Activated CD4-positive, alpha-beta T cell treated with anti-CD3 and anti-CD28 coated beads, Interleukin-2, amount 50 U/mL, for 4 hours (primary cell): ENCODE measurements around the gene DMRTC2.

ENCODE experiments used
- DNase-seq, 2 experiments: peaks; one replicate each; pipeline ENCODE4 v3.0.0-alpha.2; 2020

Gene DMRTC2

DNA sequence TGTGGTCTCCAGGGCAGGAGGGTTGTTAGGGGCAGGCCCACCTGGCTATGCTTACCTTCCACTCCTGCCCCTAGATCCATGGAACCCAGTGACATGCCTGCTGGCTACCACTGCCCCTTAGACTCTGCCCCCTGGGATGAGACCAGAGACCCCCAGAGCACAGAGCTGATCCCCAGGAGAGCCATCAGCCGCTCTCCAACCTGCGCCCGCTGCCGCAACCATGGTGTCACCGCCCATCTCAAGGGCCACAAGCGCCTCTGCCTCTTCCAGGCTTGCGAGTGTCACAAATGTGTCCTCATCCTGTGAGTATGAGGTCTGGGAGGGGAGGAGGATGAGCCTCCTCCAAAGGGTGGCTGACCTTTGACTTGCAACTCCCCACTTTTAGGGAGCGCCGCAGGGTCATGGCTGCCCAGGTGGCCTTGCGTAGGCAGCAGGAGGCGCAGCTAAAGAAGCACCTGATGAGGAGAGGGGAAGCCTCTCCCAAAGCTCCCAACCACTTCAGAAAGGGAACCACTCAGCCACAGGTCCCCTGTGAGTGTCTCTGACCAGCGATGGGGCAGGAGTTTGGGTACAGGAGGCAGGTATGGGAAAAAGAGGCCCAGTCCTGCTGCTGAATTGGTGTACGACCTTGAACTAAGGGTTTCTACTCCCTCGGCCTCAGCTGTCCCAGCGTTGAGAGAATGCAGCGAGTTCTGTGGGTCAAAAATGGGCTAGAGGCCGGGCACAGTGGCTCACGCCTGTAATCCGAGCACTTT is 2.7 kb downstream of the DMRTC2 start:
- no peak for DNase-seq

GRCh38 chr19:41848666-41849065 is 3.8 kb downstream of the DMRTC2 start:
- no peak for DNase-seq

- DNase-seq, result no peak
Observed at GRCh38 chr19:41849067-41849466, 4.2 kb downstream of the DMRTC2 start.

DNA sequence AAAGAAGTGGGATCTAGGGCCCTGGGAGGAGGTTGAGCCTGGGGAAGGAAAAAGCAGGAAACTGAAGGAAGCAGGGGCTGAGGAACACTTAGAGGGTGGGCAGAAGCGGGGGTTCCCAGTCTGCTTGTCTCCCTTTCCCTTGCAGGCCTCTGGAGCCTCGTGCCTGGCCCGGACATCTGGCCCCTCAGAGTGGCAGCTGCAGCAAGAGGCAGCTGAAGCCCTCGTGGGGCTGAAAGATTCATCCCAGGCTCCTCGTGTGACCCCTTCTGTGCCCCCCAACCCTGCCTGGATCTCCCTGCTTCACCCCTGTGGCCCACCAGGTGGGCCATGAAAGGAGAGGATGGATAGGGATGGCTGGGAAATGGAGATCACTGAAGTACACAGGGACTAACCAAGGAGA is 5.5 kb downstream of the DMRTC2 start:
- no peak for DNase-seq

- no peak for DNase-seq
Observed at GRCh38 chr19:41851456-41851855, 6.6 kb downstream of the DMRTC2 start.

- DNase-seq, result no peak
Observed at GRCh38 chr19:41853344-41853743, 8.5 kb downstream of the DMRTC2 start.

DNA sequence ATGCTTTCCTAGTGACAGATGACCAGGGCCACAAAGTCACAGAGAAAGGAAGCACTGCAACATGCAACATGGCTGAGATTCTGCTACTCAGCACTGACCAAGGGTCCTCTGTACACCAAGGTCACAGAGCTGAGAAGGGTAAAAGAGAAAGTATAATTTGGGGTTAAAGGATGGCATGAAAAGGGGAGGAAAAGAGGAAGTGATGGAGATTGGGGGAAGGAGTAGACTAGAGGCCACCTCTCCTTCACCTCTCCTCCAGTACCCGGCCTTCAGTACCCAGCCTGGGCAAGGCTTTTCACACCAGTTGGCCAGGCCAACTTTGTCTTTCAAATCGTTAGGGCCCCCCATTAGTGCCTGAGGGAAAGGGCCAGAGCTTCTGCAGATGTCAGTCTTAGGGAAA is 8.9 kb downstream of the DMRTC2 start:
- DNase-seq, result no peak

DNA sequence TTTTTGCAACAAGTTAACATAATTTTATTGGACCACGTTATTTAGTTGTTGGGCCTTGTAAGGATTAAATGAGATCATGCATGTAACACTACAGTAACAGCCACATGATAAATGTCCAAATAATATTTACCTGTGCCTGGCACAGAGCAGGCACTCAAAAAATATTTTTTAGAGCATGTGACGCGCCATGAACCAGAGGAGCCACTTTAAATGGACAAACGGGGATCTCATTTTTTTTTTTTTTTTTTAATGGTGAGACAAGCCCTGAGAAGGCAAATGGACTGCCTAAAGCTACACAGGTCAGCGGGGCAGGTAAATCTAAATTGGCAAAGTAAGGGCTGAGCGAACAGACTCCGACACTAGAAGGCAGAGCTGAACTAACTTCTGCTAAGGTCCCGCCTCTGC is 14.4 kb downstream of the DMRTC2 start:
- DNase-seq, result no peak

- DNase-seq, result peak; percentile 98
Observed at GRCh38 chr19:41859618-41860418, 15.0 kb downstream of the DMRTC2 start, which contains the start of gene RPS19. TSS of gene RPS19 (plus strand) at chr19:41860255. CDS start at chr19:41860775, 520 bp downstream.

DNA sequence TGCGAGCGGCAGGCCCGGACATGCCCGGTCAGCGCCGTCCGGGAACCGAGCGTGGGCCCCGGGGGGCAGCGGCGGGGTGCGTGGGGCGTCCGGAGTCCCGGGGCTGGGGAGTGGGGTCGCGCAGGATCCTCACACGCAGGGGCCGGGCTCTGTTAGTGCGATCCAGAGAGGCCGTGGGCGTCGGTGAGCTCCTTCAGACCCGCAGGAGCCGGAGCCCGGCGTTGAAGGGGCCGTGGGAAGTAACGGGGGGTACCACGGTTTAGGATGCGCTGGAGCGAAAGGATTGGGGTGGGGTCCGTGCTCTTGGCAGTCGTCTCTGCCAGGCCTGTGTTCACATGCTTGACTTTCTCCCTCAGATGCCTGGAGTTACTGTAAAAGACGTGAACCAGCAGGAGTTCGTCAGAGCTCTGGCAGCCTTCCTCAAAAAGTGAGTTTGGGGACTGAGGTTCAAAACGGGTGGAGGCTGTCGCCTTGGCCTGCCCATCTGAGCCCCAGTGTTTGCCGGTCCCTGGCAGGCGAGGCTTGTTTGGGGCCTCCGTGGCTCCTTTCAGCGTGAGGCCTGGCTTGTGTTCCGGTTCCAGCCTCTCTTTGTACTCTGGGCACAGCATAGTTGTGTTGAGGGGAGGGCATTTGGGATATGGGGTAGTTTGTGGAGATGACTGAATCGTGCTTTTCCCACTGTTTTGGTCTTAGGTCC is 15.7 kb downstream of the DMRTC2 start:
- peak in 1 of 2 experiments; percentile 28 for DNase-seq

- DNase-seq, result no peak
Observed at GRCh38 chr19:41861116-41861768, 16.4 kb downstream of the DMRTC2 start.

GRCh38 chr19:41861846-41862245 is 17.0 kb downstream of the DMRTC2 start:
- no peak for DNase-seq

- DNase-seq, result no peak
Observed at GRCh38 chr19:41862445-41862986, 17.7 kb downstream of the DMRTC2 start.

- DNase-seq, result no peak
Observed at GRCh38 chr19:41863209-41863931, 18.5 kb downstream of the DMRTC2 start.

GRCh38 chr19:41864374-41864773 is 19.5 kb downstream of the DMRTC2 start:
- DNase-seq, result no peak

- no peak for DNase-seq
Observed at GRCh38 chr19:41866284-41866683, 21.4 kb downstream of the DMRTC2 start.

GRCh38 chr19:41868120-41868988 is 23.5 kb downstream of the DMRTC2 start:
- no peak for DNase-seq

- no peak for DNase-seq
Observed at GRCh38 chr19:41868989-41869300, 24.1 kb downstream of the DMRTC2 start.

DNA sequence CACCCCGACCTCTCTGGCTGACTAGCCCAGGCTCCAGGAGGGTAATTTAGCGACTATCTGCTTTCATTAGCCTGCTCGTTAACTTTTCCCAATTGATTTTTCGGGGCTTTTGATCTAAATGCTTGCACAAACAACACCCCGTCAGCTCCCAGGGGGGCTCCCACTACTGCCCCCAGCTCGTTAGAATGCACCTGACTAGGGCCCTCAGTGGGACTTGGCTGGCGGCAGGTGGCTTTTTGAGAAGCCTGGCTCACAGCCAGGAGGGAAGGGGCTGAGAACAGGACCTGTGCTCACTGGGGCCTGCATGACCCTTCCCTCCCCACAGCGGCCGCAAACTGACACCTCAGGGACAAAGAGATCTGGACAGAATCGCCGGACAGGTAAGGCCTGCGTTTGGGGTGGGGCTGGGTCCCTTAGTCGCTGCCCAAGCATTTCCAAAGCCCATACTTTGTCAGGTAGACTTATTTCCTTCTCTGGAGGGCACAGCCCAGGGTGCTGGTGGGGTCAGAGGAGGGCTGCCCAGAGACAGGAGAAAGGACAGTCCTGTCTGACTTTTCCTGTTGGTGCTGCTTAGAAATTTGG is 24.6 kb downstream of the DMRTC2 start:
- DNase-seq, result no peak

GRCh38 chr19:41870401-41870873 is 25.6 kb downstream of the DMRTC2 start:
- DNase-seq, result no peak
